ENCODE results near the gene NELFE.

The NELFE gene

DNA sequence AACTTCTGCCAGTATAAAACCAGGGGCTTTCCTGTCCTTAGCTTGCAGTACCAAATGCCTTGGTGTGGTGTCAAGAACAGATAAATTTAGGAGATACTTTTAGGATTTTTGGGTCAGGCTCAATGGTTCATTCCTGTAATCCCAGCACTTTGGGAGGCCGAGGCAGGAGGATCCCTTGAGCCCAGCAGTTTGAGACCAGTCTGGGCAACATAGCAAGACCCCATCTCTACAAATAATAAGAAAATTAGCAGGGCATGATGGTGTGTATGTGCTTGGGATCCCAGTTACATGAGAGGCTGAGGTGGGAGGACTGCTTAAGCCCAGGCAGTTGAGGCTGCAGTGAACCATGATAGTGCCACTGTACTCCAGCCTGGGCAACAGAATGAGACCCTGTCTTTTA lies 53.7 kb downstream of the NELFE start:
- Histone ChIP-seq H3K36me3 (no peaks in the 10 kb centered on the region), H3K4me3 (ENCODE audit: low read depth, low read length) (no peak overlapping the region), H3K9me3 (ENCODE audit: severe bottlenecking) (no peaks in the 10 kb centered on the region), H3K27ac (no peak overlapping the region), H3K27me3 (ENCODE audit: insufficient read depth, low read depth, severe bottlenecking) (no peaks in the 10 kb centered on the region)
- no peak for DNase-seq
- TF ChIP-seq, protein P1, sequence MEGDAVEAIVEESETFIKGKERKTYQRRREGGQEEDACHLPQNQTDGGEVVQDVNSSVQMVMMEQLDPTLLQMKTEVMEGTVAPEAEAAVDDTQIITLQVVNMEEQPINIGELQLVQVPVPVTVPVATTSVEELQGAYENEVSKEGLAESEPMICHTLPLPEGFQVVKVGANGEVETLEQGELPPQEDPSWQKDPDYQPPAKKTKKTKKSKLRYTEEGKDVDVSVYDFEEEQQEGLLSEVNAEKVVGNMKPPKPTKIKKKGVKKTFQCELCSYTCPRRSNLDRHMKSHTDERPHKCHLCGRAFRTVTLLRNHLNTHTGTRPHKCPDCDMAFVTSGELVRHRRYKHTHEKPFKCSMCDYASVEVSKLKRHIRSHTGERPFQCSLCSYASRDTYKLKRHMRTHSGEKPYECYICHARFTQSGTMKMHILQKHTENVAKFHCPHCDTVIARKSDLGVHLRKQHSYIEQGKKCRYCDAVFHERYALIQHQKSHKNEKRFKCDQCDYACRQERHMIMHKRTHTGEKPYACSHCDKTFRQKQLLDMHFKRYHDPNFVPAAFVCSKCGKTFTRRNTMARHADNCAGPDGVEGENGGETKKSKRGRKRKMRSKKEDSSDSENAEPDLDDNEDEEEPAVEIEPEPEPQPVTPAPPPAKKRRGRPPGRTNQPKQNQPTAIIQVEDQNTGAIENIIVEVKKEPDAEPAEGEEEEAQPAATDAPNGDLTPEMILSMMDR (IDR thresholded peaks at IDR 0.05; ENCODE audit: low read depth, low read length): no peak

DNA sequence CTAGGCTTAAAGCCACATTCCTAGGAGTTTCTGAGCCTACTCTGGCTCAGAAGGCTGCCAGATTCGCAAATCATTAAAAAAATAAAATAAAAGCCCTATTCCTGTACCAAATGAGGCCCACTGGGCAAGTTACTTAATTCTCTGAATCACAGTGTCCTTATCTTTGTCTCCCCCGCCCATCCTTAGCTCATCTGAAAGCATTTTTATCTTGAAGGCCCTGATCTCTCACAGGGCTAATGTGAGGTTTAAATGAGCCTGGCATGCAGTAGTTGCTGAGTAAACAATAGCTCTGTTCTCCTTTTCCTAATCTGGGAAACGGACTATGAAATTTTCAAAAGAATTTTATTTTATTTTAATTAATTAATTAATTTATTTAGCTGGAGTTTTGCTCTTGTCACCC lies 54.8 kb downstream of the NELFE start:
- no peaks in the 10 kb centered on the region for H3K27me3 ChIP-seq (ENCODE audit: insufficient read depth, low read depth, severe bottlenecking)
- no peak for DNase-seq
- H3K36me3 ChIP-seq: no peaks in the 10 kb centered on the region
- TF ChIP-seq, protein P1 (IDR thresholded peaks at IDR 0.05; ENCODE audit: low read depth, low read length): no peak
- H3K27ac ChIP-seq: no peak overlapping the region
- H3K4me3 ChIP-seq (ENCODE audit: low read depth, low read length): no peak overlapping the region
- H3K9me3 ChIP-seq (ENCODE audit: severe bottlenecking): no peaks in the 10 kb centered on the region

All from WERI-Rb-1 (cell line).